ENCODE results near the gene ITGAL.

DNA sequence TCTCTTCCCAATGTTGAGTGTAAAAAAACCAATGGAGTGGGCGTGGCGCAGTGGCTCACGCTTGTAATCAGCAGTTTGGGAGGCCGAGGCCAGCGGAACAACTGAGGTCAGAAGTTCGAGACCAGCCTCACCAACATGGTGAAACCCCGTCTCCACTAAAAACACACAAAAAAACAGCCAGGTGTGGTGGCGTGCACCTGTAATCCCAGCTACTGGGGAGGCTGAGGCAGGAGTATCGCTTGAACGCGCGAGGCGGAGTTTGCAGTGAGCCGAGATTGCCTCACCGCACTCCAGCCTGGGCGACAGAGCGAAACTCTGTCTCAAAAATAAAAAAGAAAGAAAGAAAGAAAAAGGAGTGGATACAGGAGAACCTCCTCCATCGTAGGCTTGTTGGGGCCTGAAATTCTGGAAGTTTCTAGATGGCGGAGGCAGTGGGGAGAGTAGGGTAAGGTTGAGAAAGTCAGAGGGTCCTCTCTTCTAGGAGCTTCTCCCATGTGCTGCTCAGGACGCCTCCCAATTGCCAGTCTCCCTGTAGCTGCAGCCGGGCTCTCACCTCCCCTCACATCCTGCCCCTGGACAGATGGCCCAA is 86.3 kb downstream of the ITGAL start:
- TF ChIP-seq BRCA1 (IDR thresholded peaks at IDR 0.05; ENCODE audit: low read depth, low read length), result no peak
- TF ChIP-seq EGR1 (IDR thresholded peaks at IDR 0.05; ENCODE audit: borderline replicate concordance, low read depth, low read length), result no peak
- TF ChIP-seq JUN (IDR thresholded peaks at IDR 0.05; ENCODE audit: low read depth, low read length), result no peak
- TF ChIP-seq, protein P1, sequence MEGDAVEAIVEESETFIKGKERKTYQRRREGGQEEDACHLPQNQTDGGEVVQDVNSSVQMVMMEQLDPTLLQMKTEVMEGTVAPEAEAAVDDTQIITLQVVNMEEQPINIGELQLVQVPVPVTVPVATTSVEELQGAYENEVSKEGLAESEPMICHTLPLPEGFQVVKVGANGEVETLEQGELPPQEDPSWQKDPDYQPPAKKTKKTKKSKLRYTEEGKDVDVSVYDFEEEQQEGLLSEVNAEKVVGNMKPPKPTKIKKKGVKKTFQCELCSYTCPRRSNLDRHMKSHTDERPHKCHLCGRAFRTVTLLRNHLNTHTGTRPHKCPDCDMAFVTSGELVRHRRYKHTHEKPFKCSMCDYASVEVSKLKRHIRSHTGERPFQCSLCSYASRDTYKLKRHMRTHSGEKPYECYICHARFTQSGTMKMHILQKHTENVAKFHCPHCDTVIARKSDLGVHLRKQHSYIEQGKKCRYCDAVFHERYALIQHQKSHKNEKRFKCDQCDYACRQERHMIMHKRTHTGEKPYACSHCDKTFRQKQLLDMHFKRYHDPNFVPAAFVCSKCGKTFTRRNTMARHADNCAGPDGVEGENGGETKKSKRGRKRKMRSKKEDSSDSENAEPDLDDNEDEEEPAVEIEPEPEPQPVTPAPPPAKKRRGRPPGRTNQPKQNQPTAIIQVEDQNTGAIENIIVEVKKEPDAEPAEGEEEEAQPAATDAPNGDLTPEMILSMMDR (IDR thresholded peaks at IDR 0.05; ENCODE audit: control extremely low read depth in 1 of 3, insufficient read depth in 1 of 3, low read depth in 1 of 3, low read length in 3 of 3), result no peak
- no peak for TF ChIP-seq POLR2A (IDR thresholded peaks at IDR 0.05; ENCODE audit: control extremely low read depth in 1 of 2, low read depth in 2 of 2, low read length in 2 of 2)
- TF ChIP-seq CTBP2 (IDR thresholded peaks at IDR 0.05; ENCODE audit: borderline replicate concordance, insufficient read depth, insufficient read length, low read length), result no peak
- no peak for TF ChIP-seq FOSL1 (IDR thresholded peaks at IDR 0.05; ENCODE audit: insufficient read depth, low read depth, low read length)
